Neural progenitor cell (in vitro differentiated cells): ENCODE data around the gene POU1F1.

Experiments used
- EZH2 ChIP-seq: fragments of 200-600 bp; sonication (generic); IDR thresholded peaks from 2 replicates; pipeline ENCODE4 v1.6.1; 2017; ENCODE audit warnings: antibody characterized with exemption, mild to moderate bottlenecking, moderate library complexity
- TF ChIP-seq, protein P1 (sequence below): fragments of 200-600 bp; sonication (generic); IDR thresholded peaks from 2 replicates; pipeline ENCODE4 v1.5.1; 2017; ENCODE audit warnings: antibody characterized with exemption, mild to moderate bottlenecking

DNA sequence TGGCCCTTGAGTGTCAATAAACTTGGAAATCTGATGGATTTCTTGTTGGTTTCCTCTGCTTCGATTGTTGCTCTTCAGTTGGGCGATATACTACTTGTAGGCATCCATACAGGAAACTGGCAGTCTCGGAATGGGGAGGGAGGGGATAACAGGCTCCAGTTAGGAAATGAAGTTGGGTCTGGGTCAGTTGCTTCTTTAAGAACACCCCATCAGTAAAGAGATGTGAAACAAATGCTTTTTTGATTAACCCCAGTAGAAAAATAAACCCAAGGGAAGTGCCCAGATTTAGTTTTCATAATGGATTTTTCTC, 48.6 kb downstream of the POU1F1 start:
- TF ChIP-seq EZH2 = no peak
- TF ChIP-seq, protein P1, sequence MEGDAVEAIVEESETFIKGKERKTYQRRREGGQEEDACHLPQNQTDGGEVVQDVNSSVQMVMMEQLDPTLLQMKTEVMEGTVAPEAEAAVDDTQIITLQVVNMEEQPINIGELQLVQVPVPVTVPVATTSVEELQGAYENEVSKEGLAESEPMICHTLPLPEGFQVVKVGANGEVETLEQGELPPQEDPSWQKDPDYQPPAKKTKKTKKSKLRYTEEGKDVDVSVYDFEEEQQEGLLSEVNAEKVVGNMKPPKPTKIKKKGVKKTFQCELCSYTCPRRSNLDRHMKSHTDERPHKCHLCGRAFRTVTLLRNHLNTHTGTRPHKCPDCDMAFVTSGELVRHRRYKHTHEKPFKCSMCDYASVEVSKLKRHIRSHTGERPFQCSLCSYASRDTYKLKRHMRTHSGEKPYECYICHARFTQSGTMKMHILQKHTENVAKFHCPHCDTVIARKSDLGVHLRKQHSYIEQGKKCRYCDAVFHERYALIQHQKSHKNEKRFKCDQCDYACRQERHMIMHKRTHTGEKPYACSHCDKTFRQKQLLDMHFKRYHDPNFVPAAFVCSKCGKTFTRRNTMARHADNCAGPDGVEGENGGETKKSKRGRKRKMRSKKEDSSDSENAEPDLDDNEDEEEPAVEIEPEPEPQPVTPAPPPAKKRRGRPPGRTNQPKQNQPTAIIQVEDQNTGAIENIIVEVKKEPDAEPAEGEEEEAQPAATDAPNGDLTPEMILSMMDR = no peak
